ENCODE measurements around the gene PNPLA2.

The PNPLA2 gene

DNA sequence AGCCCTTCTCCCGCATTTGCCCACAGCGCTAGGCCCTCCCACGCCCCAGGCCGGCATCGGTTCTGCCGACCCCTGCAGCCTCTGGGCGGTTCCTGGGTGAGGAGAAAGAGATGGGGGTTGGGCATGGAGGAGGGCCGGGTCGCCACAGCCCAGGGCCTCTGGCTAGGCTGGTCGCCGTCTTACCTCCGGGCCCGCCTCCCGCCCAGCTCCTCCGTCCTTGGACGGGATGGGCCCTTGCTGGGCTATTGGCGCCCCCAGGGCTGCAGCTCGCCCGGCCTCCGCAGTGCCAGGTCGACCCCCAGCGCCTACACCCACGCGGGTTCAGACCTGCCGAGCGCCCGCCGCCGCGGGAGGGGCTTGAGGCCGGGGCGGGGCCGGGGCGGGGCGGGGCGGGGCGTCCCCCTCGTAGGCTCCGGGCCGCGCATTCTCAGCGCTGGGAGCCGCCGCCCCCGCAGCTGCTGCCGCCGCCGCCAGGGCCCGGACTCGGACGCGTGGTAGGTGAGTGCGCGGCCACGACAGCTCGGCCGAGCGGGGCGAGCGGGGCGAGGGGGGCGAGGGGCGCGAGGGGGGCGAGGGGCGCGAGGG is 13.9 kb downstream of the PNPLA2 start, which contains the start of gene CD151:
Gene CD151 (plus strand): TSS at position 424 of the 585 bp plus-strand sequence. CDS start 3,118 bp downstream, outside the sequence.
- DNase-seq, result peak; percentile 78

DNA sequence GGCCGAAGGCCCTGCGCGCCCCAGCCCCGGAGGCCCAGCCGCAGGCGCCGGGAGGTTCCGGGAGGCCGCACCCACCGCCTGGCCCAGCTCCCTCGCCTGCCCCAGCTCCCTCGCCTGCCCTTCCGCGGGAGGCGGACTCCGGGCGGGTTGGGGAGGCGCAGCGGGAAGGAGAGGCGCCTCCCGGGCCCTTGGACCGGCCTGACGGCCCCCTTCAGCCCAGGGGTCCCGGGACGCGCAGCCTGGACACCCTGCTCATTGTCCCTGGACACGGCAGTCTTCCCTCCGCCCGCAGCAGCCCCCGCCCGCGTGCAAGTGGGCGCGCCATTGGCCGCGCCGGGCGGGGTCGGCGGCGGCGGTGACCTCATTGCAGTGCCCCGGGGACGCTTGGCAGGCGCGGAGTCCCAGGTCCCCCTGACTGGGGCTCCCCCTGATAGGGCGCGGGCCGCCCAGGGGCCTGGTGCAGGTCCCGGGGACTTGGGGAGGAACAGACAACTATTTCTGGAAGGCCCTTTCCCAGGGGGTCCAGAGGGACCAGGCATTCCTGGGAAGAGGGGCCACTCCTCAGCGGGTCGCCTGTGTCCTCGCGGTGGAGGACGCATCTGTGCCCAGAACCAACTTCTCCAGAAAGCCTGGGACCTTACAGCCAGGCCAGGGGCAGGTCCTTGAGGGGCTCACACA is 14.5 kb downstream of the PNPLA2 start:
- DNase-seq, result peak; percentile 75

DNA sequence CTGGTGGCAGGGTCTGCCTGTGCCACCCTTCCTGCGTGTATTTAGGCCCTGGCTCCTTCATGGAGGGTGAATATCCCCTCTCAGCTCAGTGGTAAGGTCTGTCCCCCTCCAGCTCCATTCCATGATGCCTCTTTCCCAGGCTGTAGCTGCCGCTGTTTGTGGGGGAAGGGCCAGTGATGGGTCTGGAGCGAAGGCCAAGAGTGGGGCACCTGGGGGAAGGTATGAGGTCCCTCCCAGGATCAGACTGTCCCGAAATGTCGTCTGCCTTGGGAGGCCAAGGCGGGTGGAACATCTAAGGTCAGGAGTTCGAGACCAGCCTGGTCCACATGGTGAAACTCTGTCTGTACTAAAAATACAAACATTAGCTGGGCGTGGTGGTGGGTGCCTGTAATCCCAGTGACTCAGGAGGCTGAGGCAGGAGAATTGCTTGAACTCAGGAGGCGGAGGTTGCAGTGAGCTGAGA is 15.2 kb downstream of the PNPLA2 start:
- DNase-seq, result no peak

DNA sequence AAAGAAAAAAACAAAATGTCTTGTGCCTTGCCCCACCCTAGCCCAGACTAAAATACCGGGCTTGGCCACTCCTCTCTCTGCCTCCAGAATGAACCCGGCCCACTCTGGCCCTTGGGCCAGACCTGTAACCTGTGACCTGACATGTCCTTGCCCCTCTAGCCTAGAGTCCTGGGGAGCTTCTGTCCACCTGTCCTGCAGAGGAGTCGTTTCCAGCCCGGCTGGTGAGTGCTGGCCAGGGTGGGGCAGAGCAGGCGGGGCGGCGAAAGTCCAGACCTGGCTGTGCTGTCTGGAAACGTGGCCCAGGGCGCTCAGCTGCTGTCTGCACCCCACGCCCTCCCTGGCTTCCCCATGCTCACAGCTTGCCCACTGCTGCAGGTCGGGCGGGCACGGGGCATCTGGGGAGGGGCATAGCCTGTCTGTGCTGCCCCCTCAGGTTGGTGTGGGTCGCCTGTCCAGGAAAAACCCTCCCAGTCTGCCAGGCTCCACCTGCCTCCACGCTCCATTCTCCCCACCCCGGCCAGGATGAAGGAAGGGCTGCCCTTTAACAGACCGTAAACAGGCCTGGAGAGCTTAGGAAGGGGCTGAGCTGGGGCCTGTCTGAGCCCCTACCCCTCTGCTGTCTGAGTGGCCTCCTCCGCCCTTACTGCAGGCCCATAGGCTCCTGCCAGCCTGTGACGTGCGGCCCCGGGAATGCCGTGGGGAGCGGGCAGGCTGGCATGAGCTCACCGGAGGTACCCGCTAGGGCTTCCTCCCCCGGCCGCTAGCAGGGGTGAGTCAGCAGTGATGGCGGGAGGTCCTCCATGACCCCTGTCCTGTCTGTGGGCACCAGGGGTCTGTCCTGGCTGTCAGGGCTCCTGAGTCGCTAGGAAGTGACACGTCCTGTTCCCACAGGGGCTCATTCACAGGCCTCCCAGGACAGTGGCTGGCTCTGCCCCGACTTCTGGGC is 15.9 kb downstream of the PNPLA2 start:
- DNase-seq, result peak; percentile 68

DNA sequence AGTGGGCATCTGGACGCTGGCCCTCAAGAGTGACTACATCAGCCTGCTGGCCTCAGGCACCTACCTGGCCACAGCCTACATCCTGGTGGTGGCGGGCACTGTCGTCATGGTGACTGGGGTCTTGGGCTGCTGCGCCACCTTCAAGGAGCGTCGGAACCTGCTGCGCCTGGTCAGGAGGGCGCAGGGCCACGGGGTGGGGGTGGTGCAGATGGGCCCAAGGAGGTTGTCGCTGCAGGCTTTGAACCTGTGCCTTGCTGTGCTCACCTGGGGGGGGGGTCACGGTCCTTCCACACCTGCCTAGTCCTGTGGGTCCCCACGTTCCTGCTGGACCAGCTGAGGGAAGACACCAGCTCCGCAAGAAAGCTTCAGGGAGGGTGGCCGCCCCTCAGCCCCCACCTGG is 17.6 kb downstream of the PNPLA2 start:
- no peak for DNase-seq

DNA sequence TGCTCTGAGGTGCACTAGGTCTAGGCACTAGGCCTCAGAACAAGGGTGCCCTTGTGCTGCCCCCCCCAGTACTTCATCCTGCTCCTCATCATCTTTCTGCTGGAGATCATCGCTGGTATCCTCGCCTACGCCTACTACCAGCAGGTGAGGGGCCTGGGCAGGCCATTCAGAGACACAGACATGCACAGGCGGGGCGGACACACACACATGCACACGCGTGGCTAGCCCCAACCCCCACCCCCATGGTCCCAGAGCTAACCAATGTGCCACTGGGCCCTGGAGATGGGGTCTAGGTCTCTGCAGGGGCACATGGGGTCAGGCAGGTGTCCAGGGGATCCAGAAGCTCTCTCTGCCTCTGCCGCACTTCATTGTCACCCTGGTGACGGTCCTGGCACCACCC is 18.0 kb downstream of the PNPLA2 start:
- DNase-seq, result no peak

DNA sequence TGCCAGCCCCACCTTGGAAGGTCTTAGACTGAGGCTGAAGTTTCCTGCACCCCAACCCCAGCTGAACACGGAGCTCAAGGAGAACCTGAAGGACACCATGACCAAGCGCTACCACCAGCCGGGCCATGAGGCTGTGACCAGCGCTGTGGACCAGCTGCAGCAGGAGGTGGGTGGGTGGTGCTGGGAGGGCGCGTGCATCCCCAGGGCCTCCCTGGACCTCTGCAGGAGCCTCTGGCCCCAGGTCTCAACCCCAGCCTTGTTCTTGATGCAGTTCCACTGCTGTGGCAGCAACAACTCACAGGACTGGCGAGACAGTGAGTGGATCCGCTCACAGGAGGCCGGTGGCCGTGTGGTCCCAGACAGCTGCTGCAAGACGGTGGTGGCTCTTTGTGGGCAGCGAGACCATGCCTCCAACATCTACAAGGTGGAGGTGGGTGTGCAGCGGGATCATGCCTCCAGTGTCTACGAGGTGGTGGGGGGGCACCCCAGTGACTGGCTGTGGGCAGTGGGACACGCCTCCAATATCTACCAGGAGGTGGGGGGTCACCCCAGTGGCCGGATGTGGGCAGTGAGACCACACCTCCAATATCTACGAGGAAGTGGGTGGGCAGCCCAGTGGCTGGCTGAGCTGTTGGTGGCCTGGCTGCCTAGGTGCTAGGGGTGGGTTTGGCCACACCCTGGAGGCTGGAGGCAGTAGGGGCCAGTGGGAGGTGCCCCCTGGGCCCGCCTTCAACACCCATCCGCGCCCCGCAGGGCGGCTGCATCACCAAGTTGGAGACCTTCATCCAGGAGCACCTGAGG is 18.7 kb downstream of the PNPLA2 start:
- peak; percentile 77 for DNase-seq

DNA sequence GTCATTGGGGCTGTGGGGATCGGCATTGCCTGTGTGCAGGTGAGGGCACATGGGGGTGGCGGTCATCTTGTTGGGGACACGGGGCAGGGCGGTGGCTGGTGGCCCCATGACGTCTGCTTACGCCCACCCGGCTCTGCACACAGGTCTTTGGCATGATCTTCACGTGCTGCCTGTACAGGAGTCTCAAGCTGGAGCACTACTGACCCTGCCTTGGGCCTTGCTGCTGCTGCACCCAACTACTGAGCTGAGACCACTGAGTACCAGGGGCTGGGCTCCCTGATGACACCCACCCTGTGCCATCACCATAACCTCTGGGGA is 19.2 kb downstream of the PNPLA2 start:
- DNase-seq, result no peak

DNA sequence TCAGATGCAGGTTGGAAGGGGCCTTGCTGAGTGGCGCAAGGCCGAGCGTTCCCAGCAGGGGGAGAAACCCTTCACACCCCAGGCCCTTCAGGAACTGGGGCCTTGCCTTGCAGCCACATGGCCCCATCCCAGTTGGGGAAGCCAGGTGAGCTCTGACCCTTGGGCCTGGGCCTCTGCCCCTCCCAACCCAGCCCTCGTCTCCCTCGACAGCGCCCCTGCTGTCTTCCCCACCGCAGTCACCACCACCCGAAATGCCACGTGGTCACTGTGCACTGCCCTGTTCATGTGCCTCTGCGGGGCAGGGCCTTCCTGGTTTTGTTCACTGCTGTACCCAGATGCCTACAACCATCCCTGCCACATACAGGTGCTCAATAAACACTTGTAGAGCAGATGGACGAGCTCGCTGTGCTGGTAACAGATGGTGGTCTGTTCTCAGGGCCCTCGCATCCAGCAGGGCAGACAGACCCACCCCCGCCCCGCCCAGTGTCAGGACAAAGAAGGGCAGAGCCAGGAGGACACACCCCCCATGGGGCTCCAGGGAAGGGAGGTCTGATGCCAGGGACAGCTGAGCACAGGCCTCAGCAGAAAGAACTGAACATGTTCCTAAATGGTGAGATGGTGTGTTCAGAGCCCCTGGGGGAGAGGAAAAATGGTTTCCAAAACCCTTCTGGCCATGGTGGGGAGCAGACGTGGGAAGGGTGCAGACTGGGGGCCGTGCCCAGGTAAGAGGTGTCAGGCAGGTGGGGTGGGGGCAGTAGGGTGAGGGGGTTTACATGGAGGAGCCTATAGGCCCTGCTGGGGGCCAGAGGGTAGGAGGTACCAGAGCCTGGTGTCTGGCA is 19.9 kb downstream of the PNPLA2 start:
- DNase-seq, result no peak

DNA sequence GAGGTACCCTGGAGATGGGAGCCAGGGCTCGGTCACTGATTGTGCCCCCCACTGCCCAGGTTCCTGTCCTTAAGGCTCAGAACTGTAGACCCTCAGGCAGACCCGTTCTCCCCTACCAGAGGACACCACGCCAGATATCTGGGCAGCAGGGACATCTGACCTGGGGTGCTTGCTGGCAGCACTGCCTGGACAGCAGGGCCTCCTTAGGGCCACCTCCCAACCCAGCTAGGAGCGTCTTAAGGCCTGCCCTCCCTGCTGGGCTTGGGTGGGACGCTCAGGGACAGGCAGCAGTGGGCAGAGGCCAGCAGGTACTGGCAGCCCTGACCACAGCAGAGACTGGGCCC is 20.5 kb downstream of the PNPLA2 start:
- no peak for DNase-seq

DNA sequence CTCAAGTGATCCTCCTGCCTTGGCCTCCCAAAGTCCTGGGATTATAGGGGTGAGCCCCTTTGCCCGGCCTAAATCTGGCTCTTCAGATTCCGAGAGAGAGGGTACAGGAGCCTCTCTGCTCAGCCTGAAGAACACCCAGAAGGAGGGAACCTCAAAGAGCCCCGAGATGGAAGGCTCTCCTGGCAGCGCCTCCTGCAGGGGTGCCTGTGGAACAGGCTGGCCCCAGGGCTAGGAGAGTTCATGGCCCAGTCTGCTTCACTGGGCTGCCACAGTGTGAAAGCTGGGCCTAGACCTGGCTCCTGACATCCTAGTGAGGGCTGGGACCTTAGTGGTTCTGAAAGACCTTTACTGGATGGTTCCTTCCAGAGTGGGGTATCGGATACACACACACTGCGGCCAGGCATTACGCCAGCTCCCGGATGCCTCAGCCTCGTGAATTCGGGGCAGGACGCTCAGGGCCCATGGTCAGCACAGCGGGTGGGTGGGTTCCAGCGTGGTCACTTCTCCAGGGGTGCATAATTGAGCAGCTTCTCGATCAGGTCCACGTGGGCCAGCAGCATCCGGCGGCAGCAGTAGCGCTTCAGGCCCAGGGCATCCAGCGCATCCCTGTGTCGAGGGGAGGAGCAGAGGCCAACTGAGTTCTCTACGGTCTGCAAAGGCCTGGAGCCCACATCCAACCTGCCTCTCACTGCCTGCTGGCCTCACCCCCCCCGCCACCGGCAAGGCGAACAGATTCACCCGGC is 21.3 kb downstream of the PNPLA2 start:
- DNase-seq, result peak; percentile 52

DNA sequence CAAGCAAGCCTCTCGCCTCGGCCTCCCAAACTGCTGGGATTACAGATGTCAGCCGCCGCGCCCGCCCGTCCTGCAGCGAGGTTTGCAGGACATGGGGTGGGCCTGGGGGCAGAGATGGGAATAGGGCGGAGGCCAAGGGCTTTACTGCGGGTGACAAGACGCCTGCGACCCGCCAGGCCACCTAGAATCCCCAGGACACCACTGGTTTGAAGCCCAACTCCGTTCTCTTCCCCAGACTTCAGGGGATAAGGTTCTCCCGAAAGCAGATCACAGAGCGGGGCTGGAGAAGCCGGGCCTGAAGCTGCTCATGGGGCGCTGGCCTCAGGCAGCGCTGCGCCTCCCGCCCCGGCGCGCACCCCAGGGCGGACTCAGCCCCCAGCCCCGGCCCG is 23.3 kb downstream of the PNPLA2 start:
- peak; percentile 53 for DNase-seq

DNA sequence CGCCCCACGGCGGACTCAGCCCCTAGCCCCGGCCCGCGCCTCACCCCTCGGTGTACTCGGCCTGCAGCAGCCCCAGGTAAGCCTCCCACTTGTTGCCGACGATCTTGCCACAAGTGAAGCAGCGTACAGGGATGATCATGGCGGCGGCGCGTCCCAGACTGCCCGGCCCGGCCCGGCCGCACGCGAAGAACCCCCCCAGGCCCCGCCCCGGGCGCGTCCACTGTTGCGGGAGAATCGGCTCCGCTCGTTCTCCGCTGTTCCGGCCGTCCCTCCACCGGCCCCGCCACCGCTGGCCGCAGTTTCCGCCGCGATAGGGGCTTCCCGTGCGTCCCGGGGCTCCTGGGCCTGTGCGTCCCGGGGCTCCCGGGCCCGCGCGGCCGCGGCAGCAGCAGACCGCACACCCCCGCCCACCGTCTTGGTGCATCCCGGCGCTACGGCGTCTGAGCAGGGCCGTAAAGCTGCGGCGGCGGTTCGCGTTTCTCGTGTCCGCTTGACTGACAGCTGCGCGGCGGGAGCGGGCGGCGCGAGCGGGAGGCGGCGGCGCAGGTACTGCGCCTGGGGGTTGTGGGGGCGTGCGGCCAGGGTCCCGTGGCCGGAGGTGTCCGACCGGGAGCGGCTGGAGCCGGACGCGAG is 23.8 kb downstream of the PNPLA2 start, which contains the start of the genes POLR2L and TSPAN4:
Gene POLR2L (minus strand): TSS at position 160 of the 633 bp plus-strand sequence. CDS start 21 bp downstream, at position 139.
Gene TSPAN4 (plus strand): TSS at position 483 of the 633 bp plus-strand sequence. CDS start 7,453 bp downstream, outside the sequence.
- DNase-seq, result peak; percentile 95

DNA sequence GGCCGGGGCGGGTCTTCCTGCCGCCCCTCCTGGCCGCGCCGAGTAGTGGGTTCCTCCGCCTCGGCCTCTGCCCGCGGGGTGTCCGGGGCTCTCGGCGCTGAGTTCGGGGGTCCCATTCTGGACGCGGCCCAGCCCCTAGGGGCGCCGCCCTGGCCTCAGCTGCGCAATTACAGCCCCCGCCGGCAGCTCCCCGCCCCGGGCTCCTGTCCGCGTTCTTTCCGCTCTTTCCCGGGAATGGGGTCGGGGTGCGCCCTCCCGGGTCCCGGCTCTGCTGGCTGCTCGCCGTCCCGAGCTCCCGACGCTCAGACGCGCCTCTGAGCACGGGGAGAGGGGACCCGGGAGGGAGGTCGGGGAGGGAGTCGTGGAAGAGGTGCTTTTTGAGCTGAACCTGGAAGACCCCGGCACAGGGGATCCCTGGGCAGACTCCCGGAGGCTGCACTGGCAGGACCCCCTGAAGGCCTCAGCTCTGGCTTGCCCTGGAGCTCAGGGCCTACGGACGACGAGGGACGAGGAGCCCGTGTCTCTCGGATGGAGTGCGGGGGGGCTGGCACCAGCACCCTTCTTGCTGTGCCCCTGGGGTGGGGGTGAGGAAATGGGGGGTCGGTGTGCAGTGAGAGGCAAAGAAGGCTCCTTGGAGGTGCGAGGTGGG is 24.5 kb downstream of the PNPLA2 start:
- no peak for DNase-seq

DNA sequence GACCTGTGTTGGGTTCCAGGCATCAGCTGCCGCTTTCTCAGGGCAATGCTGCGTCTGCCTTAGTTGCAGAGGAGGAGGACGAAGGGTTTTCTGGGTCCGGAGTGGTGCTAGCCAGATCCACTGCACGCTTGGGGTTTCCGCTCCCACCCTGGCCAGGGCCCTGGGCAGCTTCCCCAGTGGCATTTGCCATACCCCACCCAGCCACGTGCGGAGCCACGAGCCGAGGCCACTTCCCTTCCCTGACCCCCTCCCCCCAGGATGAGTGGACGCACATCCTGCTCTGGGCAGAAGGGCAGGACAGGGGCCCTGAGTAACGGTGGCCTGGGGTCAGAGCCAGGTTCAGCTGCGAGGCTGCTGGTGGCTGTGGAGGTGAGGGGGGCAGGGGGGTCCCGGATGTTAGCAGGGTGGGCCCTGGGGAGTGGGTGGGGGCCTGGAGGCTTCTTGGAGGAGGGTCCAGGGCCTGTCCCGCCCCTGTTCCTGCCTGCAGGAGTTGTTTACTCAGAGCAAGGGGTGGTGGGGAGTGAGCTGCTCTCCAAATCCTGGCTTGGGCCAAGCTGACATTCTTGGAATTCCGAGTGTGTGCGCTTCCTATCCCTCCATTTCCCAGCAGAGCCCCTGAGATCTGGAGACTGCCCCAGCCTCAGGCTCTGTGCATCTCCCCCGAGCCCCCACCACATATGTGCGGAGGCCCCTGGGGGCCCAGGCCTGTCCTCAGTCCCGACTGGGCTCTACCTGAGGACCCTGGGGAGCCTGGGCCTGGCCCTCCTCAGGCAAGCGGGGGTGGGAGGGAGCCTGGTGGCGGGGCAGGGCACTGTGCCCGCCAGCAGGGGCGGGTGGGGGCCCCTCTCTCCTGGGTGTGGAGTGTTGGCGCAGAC is 25.3 kb downstream of the PNPLA2 start:
- peak; percentile 68 for DNase-seq

DNA sequence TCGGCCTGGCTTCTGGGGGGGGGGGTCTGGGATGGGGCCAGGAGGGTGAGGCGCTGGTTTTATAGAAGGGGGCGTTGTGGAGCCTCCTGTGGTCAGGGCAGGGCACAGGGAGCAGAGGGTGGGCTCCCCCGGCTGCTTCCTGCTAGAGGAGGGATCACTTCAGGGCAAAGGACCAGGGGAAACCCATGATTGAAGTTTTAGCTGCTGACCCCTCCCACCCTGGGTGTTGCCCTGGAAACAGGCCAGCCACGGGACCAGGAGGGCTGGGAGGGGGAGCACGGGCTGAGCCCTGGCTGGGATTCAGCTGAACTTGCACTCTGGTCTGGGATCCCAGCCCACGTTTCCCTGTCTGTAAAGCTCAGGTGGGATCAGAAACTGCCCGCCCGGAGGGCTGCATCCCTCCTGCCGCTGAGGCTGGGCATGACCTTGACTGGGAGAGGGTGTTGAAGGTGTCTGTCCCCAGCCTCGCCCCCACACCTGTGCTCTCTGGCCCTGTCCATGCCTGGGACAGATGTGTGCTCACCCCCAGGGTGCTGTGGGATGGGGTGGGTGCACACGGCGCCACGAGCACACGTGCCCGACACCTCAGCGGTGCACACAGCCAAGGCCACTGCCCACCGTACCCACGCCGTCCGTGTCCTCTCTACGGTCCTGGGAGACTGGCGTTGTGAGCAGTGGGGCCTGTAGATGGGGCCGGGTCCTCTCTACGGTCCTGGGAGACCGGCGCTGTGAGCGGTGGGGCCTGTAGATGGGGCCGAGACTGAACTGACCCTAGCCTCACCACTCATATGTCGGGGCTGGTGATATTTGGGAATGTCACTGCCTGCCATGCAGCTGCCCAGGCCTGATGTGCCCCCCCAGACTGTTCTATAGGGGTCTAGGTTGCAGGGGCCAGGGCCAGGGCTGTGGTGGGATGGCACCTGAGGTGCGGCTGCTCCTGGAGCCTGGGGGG is 26.3 kb downstream of the PNPLA2 start:
- peak; percentile 95 for DNase-seq

DNA sequence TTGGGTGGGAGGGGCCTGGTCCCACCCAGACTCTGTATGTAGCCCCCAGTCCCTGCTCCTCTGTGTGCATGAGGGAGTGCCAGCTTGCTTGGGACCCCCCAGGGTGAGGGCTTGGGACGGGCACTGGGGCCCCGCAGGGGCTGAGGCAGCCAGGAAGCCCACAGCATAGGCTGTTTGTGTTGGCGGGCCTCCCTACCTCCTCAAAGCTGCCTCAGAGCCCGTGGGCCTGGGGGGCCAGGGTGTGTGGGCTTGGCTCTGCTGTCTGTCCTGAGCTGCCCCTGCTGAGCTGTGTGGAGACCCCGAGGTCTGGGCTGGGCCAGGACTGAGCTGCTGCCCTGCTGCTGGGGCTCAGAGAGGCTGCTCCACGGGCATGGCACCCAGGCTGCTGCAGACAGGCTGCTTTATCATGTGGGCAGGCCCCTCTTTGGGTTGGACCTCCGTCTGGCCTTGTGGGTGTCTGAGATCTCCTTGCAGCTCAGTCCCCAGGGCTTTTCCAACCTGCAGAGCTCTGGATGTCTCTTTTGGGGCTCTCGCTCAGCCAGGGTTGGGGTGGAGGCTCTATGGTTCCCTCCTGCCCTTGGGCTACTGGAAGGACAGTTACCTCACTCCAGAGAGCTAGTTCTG is 27.3 kb downstream of the PNPLA2 start:
- DNase-seq, result peak; percentile 68

All from hematopoietic multipotent progenitor cell treated with erythropoietin and hydrocortisone succinate and interleukin-3 and kit ligand, for 4 days (in vitro differentiated cells).